Mesothelial cell of epicardium (in vitro differentiated cells): ENCODE results near the gene CTSZ. TPM values are rescaled to one million over a fixed set of nuclear protein-coding genes. Genes with fewer than 3 reads are reported as not detected.

Experiments used
- DNase-seq, 2 experiments: peaks; one replicate each; pipeline ENCODE4 v3.0.0; 2021; ENCODE audit warnings: low spot score in 2 of 2; ENCODE audit not compliant: unreplicated experiment in 2 of 2
- H3K27ac Mint-ChIP-seq: 2 replicates; pipeline ENCODE4 v1.8.0; 2021; ENCODE audit warnings: mixed read lengths
- H3K27me3 Mint-ChIP-seq: 2 replicates; pipeline ENCODE4 v1.8.0; 2021; ENCODE audit warnings: low read depth, mixed read lengths
- H3K36me3 Mint-ChIP-seq: 2 replicates; pipeline ENCODE4 v1.8.0; 2021; ENCODE audit warnings: mixed read lengths
- H3K4me1 Mint-ChIP-seq: 2 replicates; pipeline ENCODE4 v1.8.0; 2021; ENCODE audit warnings: mixed read lengths
- H3K4me3 Mint-ChIP-seq: 2 replicates; pipeline ENCODE4 v1.8.0; 2021; ENCODE audit warnings: mild to moderate bottlenecking, moderate library complexity, mixed read lengths
- H3K9me3 Mint-ChIP-seq: 2 replicates; pipeline ENCODE4 v1.8.0; 2021; ENCODE audit warnings: mixed read lengths
- total RNA-seq: library from RNA; stranded (reverse); gene quantifications from 3 replicates; pipeline ENCODE4 v1.2.1, GENCODE V29; 2021
- TF ChIP-seq, protein P1 (sequence below): fragments of 200-600 bp; sonication (generic); IDR thresholded peaks from one replicate; pipeline ENCODE4 v1.5.0; 2021; ENCODE audit warnings: antibody characterized with exemption; ENCODE audit not compliant: unreplicated experiment

CTSZ gene
- total RNA-seq, 1 donor from 2014 or later = 65.3 TPM

DNA sequence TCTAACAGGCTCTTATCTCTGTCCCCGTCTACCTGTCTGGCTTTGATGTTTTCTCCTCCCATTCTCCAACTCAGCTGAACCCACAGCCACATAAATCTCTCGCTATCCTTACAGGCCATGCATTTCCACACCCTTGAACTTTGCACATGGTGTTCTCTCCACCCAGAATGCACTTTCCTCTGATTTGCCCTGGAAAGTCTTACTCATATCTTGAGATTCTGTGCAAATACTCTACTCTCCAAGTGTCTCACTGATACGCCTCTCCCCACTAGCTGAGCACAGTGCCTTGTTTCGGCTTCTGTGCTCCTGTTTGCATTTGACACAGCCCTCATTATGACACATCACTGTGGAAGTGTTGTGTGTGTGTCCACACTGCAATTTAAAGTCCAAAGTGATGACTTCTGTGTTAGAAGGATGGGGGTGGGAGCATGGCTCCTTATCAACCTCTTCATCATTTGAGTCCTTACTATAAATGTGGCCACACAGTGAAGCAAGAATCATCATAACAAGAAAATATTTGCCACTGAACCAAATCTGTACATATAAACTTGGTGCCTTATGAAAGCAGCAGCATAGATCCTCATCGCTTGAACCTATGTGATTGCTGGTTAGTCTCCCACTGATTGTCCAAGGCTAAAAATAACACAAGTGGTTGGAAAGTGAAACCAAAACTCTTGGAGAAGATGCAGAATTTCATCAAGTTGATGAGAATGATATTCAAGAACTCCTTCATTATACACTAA is 41.1 kb upstream of the CTSZ start:
- no peak for DNase-seq
- H3K27me3 Mint-ChIP-seq = peaks cover 13% of the 10 kb centered on the region
- peaks cover 8% of the 10 kb centered on the region for H3K4me1 Mint-ChIP-seq
- no peaks in the 10 kb centered on the region for H3K36me3 Mint-ChIP-seq
- no peaks in the 10 kb centered on the region for H3K9me3 Mint-ChIP-seq
- TF ChIP-seq, protein P1, sequence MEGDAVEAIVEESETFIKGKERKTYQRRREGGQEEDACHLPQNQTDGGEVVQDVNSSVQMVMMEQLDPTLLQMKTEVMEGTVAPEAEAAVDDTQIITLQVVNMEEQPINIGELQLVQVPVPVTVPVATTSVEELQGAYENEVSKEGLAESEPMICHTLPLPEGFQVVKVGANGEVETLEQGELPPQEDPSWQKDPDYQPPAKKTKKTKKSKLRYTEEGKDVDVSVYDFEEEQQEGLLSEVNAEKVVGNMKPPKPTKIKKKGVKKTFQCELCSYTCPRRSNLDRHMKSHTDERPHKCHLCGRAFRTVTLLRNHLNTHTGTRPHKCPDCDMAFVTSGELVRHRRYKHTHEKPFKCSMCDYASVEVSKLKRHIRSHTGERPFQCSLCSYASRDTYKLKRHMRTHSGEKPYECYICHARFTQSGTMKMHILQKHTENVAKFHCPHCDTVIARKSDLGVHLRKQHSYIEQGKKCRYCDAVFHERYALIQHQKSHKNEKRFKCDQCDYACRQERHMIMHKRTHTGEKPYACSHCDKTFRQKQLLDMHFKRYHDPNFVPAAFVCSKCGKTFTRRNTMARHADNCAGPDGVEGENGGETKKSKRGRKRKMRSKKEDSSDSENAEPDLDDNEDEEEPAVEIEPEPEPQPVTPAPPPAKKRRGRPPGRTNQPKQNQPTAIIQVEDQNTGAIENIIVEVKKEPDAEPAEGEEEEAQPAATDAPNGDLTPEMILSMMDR = no peak
- no peak overlapping the region for H3K4me3 Mint-ChIP-seq
- H3K27ac Mint-ChIP-seq = no peak overlapping the region

DNA sequence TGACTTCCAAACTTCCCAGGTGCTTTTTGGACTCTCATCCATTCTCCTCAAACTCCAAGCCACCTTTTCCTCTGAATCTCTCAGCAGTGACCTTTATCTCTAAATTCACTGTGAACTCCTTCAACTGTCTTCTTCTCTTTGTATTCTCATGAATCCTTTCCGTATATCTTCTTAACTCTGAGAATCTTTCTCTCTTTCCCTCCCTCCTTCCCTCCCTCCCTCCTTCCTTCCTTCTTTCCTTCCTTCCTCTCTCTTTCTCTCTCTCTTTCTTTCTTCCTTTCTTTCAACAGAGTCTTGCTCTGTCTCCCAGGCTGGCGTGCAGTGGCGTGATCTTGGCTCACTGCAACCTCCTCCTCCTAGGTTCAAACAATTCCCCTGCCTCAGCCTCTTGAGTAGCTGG is 39.8 kb upstream of the CTSZ start:
- Mint-ChIP-seq H3K4me1 (peaks cover 8% of the 10 kb centered on the region), H3K4me3 (no peak overlapping the region), H3K36me3 (no peaks in the 10 kb centered on the region), H3K9me3 (no peaks in the 10 kb centered on the region), H3K27ac (no peak overlapping the region), H3K27me3 (peaks cover 13% of the 10 kb centered on the region)
- TF ChIP-seq, protein P1 = no peak
- DNase-seq = no peak

DNA sequence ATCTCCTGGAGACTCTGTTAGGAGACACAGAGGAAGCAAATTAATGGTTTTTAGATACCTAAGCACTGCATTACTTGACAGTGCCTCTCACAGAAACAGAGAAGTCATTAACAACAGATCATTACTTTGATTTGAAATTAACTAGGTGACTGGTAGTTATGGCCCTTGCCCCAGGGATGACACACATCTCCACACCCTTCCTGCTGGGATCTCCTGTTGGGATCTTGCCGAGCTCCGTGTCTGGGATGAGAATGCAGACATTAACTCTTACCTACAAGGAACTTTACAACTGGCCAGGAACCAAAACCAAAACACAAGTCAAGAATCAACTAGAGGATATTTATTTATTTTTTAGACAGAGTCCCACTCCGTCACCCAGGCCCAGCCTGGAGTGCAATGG is 37.7 kb upstream of the CTSZ start:
- DNase-seq = no peak
- H3K9me3 Mint-ChIP-seq = no peaks in the 10 kb centered on the region
- H3K27me3 Mint-ChIP-seq = peaks cover 4% of the 10 kb centered on the region
- no peak overlapping the region for H3K4me3 Mint-ChIP-seq
- peaks cover 27% of the 10 kb centered on the region for H3K4me1 Mint-ChIP-seq
- TF ChIP-seq, protein P1 = no peak
- H3K27ac Mint-ChIP-seq = no peak overlapping the region
- peaks cover 6% of the 10 kb centered on the region for H3K36me3 Mint-ChIP-seq

DNA sequence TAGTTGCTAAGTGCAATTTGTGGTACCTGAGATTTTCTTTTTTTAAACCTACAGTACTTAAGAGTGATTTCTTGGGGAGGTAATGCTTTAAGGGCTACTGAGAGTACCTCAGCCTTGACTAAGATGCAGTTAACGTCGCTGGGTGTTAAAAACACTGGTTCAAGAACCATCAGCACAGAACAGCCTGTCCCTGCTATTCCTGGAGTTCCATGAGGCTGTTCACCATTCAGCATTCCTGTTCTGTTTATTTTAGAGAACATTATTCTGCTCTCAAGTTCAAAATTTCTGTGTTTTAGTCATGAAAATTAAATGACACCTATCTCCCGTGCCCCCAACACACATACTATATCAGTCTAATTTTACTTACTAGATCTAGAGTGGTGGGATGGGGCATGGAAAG is 37.2 kb upstream of the CTSZ start:
- Mint-ChIP-seq H3K36me3 (peaks cover 6% of the 10 kb centered on the region), H3K4me3 (no peak overlapping the region), H3K27me3 (peaks cover 1% of the 10 kb centered on the region), H3K27ac (no peak overlapping the region), H3K4me1 (peaks cover 31% of the 10 kb centered on the region), H3K9me3 (no peaks in the 10 kb centered on the region)
- DNase-seq = no peak
- TF ChIP-seq, protein P1 = no peak

DNA sequence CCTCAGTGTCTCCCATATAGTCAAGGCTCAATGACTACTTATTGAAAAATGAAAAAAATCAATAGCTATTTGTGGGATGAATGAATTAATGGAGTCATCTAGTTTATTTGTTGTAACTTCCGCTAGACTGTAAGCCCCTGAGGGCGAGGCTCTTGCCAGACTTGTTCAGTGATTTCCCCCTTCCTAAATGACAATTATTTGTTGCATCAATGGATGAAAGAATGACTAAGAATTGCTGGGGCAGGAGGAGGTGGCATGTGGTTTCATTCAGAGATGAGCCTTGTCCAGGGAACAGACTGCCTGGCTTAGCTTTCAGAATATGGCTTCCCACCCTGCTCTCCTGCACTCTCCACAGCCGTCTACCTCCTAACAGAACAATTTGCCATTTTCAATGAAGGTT is 36.6 kb upstream of the CTSZ start:
- no peaks in the 10 kb centered on the region for H3K9me3 Mint-ChIP-seq
- peaks cover 6% of the 10 kb centered on the region for H3K36me3 Mint-ChIP-seq
- no peaks in the 10 kb centered on the region for H3K27me3 Mint-ChIP-seq
- TF ChIP-seq, protein P1 = no peak
- peak overlapping the region; percentile 84 for H3K4me3 Mint-ChIP-seq
- no peak for DNase-seq
- peak overlapping the region; percentile 21 for H3K27ac Mint-ChIP-seq
- H3K4me1 Mint-ChIP-seq = peaks cover 31% of the 10 kb centered on the region
